Stimulated activated CD4-positive, alpha-beta T cell treated with anti-CD3 and anti-CD28 coated beads, Interleukin-4, amount 100 ng/mL, for 48 hours (primary cell): ENCODE results near the gene OR2AP1.
A peak's percentile ranks its signal among the peaks of the same experiment; 100 is the strongest.
"Not testable (repeated sequence)": the region's sequence is repeated elsewhere in the genome, so short reads cannot be mapped to it uniquely, and the experiment has no call there.

Experiments used
- DNase-seq, 2 donors: peaks; one replicate each; pipeline ENCODE4 v3.0.0-alpha.2; 2020; ENCODE audit warnings: low read depth in 2 of 2

The OR2AP1 gene

GRCh38 chr12:55572168-55572567, at the start of gene OR2AP1:
Gene OR2AP1 (plus strand): TSS chr12:55572468. CDS start chr12:55574415, 1,947 bp downstream.
- DNase-seq, result no peak

- DNase-seq, result not testable (repeated sequence)
Observed at GRCh38 chr12:55548235-55548634, 24.0 kb upstream of the OR2AP1 start.

DNA sequence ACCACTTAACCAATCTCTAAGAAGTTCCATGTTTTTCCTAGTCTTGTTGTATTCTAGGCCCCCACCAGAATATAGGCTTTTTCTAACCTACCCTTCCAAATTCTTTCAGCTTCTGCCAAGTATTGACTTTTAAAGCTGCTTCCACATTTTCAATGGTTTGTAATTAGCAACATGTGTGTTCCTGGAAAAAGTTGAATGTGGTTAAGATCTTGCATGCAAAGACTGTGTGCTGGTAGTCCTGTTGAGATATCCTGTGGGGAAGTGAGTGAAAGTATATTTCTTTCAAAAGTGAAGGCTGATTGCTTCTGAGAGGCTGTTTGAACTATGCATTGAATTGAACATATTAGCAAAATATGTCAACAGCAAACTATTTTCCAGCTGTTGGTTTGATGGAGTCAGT, 23.5 kb upstream of the OR2AP1 start:
- DNase-seq, result no peak

DNA sequence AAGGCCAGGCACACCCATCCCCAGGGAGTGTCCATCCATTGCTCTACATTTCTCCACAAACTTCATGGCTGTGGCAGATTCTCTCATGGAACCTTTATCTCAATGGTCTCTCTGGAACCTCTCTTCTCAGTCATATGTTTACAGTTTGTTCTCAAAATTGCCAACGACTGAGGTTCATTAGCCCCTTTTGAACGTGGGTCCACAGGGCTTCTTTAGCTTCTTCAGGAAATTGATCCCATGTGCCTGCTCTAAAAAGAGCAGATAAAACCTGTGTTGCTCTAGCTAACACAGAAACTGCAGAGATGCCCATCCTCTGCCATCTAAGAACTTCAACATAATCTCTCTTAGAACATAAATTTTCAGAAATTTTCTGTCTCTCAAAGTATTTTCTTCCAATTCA, 23.0 kb upstream of the OR2AP1 start, which contains the start of gene OR6C4:
TSS of gene OR6C4 (plus strand) at position 301 of the 400 bp plus-strand sequence. CDS start 1,625 bp downstream, outside the sequence.
- no peak for DNase-seq

GRCh38 chr12:55554296-55554695, 18.0 kb upstream of the OR2AP1 start:
- no peak for DNase-seq

DNA sequence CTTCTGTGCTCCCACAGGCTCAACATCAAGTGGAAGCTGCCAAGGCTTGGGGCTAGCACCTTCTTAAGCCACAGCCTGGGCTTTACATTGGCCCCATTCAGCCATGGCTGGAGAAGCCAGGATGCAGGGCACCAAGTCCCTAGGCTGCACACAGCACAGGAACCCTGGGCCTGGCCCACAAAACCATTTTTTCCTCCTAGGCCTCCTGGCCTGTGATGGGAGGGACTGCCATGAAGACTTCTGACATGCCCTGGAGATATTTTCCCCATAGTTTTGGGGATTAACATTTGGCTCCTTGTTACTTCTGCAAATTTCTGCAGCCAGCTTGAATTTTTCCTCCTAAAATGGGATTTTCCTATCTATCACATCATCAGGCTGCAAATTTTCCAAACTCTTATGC, 2.2 kb upstream of the OR2AP1 start:
- DNase-seq, result not testable (repeated sequence)

DNA sequence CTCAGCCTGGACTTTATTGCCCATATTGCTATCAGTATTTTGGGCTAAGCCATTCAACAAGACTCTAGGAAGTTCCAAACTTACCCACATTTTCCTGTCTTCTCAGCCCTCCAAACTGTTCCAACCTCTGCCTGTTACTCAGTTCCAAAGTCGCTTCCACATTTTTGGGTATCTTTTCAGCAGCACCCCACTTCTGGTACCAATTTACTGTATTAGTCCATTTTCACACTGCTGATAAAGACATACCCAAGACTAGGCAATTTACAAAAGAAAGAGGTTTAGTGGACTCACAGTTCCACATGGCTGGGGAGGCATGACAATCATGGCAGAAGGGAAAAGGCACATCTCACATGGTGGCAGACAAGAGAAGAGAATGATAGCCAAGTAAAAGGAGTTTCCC, 1.6 kb upstream of the OR2AP1 start:
- DNase-seq, result not testable (repeated sequence)

DNA sequence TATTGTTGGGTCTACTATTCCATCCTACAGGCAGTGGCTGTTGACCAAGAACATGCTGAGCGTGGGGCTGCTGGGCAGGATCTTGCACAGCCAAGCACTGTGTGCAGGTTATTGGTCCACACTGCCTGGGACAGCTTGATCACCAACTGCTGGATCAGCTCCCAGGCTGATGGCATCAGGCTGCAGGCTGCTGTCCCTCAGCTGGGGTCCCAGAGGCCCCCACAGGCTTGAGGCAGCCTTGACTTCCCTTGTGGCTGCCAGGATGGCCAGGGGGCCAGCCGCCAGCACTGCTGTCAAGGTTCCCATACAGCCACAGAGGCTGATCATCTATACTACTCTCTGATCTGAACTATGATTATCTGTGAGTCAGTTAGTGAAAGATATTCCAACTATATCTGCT, 9.8 kb downstream of the OR2AP1 start:
- DNase-seq, result no peak

- no peak for DNase-seq
Observed at GRCh38 chr12:55585817-55586216, 13.5 kb downstream of the OR2AP1 start.

DNA sequence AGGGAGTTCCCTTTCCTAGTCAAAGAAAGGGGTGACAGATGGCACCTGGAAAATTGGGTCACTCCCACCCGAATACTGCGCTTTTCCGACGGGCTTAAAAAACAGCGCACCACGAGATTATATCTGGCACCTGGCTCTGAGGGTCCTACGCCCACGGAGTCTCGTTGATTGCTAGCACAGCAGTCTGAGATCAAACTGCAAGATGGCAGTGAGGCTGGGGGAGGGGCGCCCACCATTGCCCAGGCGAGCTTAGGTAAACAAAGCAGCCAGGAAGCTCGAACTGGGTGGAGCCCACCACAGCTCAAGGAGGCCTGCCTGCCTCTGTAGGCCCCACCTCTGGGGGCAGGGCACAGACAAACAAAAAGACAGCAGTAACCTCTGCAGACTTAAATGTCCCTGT, 17.9 kb downstream of the OR2AP1 start:
- not testable (repeated sequence) for DNase-seq

DNA sequence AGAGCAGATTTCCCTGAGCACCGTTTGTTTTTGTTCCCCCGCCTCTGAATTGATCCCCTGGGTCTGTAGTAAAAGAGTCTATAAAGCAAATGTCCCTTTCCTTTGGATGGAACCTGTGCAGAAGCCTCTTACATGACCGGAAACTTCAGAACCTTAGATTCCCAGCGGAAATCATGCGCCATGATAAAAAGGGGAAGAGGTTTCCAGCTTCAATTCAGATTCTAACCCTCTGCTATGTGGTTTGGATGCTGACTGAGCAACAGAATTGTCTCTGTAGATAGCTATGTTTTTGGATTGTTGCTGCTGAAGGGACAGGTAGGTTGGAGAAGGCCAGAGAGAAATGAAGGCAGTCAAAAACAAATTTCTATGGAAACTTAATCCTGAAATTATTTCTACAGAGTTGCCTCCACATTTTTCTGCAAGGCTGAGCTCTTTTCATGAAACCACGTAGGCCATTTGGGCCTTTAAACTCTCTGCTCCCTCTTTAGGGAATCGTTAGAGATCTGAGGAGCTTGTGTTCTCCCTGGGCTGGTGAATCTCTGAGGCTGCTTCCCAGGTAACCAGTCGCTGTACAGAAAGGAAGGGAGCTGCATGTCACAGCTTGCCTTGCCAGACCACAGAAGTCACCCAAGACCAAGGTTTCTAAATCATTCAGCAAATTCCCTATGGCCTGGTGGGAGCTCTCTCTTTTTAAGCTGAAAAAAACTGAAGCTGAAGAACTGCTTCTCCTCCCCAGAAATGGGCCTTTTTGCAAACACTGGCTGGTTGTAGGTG, 35.7 kb downstream of the OR2AP1 start:
- no peak for DNase-seq

GRCh38 chr12:55610598-55610997, 38.3 kb downstream of the OR2AP1 start:
- no peak for DNase-seq

- no peak for DNase-seq
Observed at GRCh38 chr12:55612646-55613045, 40.4 kb downstream of the OR2AP1 start.

GRCh38 chr12:55614764-55615163, 42.5 kb downstream of the OR2AP1 start:
- no peak for DNase-seq

GRCh38 chr12:55619354-55620138, 47.3 kb downstream of the OR2AP1 start:
- peak in 1 of 2 donors; percentile 32 for DNase-seq

DNA sequence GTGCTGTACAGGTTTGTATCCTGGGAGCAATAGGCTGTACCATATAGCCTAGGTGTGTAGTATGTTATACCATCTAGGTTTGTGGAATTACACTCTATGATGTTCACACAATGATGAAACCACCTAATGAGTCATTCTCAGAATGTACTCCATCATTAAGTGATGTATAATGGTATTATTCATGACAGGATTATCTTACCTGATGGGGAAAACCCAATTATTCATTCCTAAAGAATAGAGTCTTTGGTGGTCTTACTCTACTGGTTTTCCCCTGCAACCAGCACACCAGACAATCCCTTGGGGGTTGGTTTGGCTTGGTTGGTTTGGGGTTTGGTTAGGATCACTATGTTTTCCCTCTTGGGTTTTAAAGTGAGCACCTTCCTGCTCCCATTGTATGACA, 51.8 kb downstream of the OR2AP1 start:
- DNase-seq, result no peak
